HCT116 (cell line): ENCODE data around the gene RAD9A. TPM values are rescaled to one million over a fixed set of nuclear protein-coding genes. Genes with fewer than 3 reads are reported as not detected.
A peak's percentile ranks its signal among the peaks of the same experiment; 100 is the strongest.

Source experiments
- ATAC-seq: fragments of 200-7000 bp; cut with Tn5 transposase; 2 replicates; pipeline ENCODE4 v1.9.1; 2020; ENCODE audit warnings: mild to moderate bottlenecking, moderate library complexity
- BruUV-seq: library from RNA; stranded (reverse); fragments of 400-500 nt; replicated peaks from 2 replicates; lab custom pipeline; 2021; lab: Mats Ljungman, UMichigan
- CTCF ChIA-PET: fragments of 300-600 bp; sonication (Branson Sonifier 250); formaldehyde crosslinking; loops from one replicate; lab custom pipeline; 2021; ENCODE audit warnings: antibody characterized with exemption; lab: Charles Lee
- POLR2A ChIA-PET: fragments of 300-600, 350-600 bp; sonication (Branson Sonifier 250); formaldehyde crosslinking; loops from one replicate; lab custom pipeline; 2021; ENCODE audit warnings: antibody characterized with exemption; lab: Charles Lee
- RAD21 ChIA-PET, 2 experiments: fragments of 300-600 bp; sonication (Branson Sonifier 250); formaldehyde crosslinking; loops; one replicate each; lab custom pipeline; 2023; ENCODE audit warnings: low total read pairs in 2 of 2; ENCODE audit not compliant: uncharacterized antibody in 2 of 2, unreplicated experiment in 2 of 2, low non-redundant PET in 1 of 2; lab: Charles Lee
- DNase-seq: peaks from one replicate; pipeline ENCODE4 v3.0.0-alpha.2; 2010; ENCODE audit warnings: low read depth, low spot score
- H2AFZ ChIP-seq: fragments of 200-600 bp; shearing (Covaris generic), sonication (generic); 2 replicates; pipeline ENCODE4 v1.6.1; 2017; ENCODE audit warnings: low read depth, mixed run types, mixed read lengths, antibody characterized with exemption, low read length; ENCODE audit not compliant: poor library complexity, severe bottlenecking
- H3K27ac ChIP-seq: 2 replicates; pipeline ENCODE4 v1.5.1; 2012; ENCODE audit warnings: low read depth, low read length
- H3K27me3 ChIP-seq: fragments of 200-600 bp; sonication (generic); 2 replicates; pipeline ENCODE4 v1.6.1; 2016; ENCODE audit warnings: mixed run types, low read length, mixed read lengths; ENCODE audit not compliant: insufficient read depth
- H3K36me3 ChIP-seq, 2 experiments: fragments of 200-500 bp in 1 of 2; fragments of 200-600 bp in 1 of 2; sonication (Bioruptor generic) in 1 of 2; sonication (generic) in 1 of 2; 2 replicates each; pipeline versions ENCODE4 v1.5.1 to v1.6.1; 2014 to 2016; ENCODE audit warnings: low read length in 2 of 2, inconsistent platforms in 1 of 2, mixed read lengths in 1 of 2, mixed run types in 1 of 2; ENCODE audit not compliant: insufficient read depth in 2 of 2, control insufficient read depth in 1 of 2
- H3K4me1 ChIP-seq, 2 experiments: fragments of 200-600 bp in 1 of 2; sonication (generic) in 1 of 2; 2 replicates each; pipeline versions ENCODE4 v1.5.1 to v1.6.1; 2012 to 2017; ENCODE audit warnings: low read length in 2 of 2, inconsistent platforms in 1 of 2, mild to moderate bottlenecking in 1 of 2, mixed read lengths in 1 of 2, mixed run types in 1 of 2, moderate library complexity in 1 of 2; ENCODE audit not compliant: insufficient read depth in 2 of 2, control insufficient read depth in 1 of 2
- H3K4me2 ChIP-seq: fragments of 200-600 bp; sonication (generic); 2 replicates; pipeline ENCODE4 v1.6.1; 2017; ENCODE audit warnings: mixed run types, low read length, mixed read lengths
- H3K4me3 ChIP-seq, 2 experiments: fragments of 200-600 bp in 1 of 2; sonication (generic) in 1 of 2; replicated peaks in 1 of 2; 2 replicates each; pipeline ENCODE4 v1.5.1; 2011 to 2016; ENCODE audit warnings: low read length in 2 of 2, control low read depth in 1 of 2, low read depth in 1 of 2, mild to moderate bottlenecking in 1 of 2, mixed read lengths in 1 of 2, mixed run types in 1 of 2
- H3K79me2 ChIP-seq: fragments of 200-600 bp; sonication (generic); 2 replicates; pipeline ENCODE4 v1.6.1; 2017; ENCODE audit warnings: mild to moderate bottlenecking, mixed run types, low read length, moderate library complexity, mixed read lengths; ENCODE audit not compliant: insufficient read depth
- H3K9ac ChIP-seq: fragments of 200-600 bp; sonication (generic); 2 replicates; pipeline ENCODE4 v1.6.1; 2016; ENCODE audit warnings: low read length, mixed read lengths
- H3K9me2 ChIP-seq: fragments of 200-600 bp; sonication (generic), shearing (Covaris generic); 2 replicates; pipeline ENCODE4 v1.6.1; 2017; ENCODE audit warnings: mixed run types, mild to moderate bottlenecking, moderate library complexity; ENCODE audit not compliant: insufficient read depth
- H3K9me3 ChIP-seq, 2 experiments: fragments of 200-500 bp in 1 of 2; fragments of 200-600 bp in 1 of 2; sonication (Bioruptor generic) in 1 of 2; sonication (generic) in 1 of 2; 2 replicates each; pipeline ENCODE4 v1.6.1; 2014 to 2017; ENCODE audit warnings: low read length in 2 of 2, mixed read lengths in 2 of 2, inconsistent platforms in 1 of 2, low read depth in 1 of 2, mild to moderate bottlenecking in 1 of 2, mixed run types in 1 of 2, moderate library complexity in 1 of 2; ENCODE audit not compliant: control insufficient read depth in 1 of 2, insufficient read depth in 1 of 2
- H4K20me1 ChIP-seq: fragments of 200-600 bp; sonication (generic), shearing (Covaris generic); 2 replicates; pipeline ENCODE4 v1.6.1; 2017; ENCODE audit warnings: mixed run types, mild to moderate bottlenecking, moderate library complexity; ENCODE audit not compliant: insufficient read depth
- CBX3 ChIP-seq: IDR thresholded peaks from 2 replicates; pipeline ENCODE4 v1.6.1; 2012; ENCODE audit warnings: low read depth
- CEBPB ChIP-seq: IDR thresholded peaks from 2 replicates; pipeline ENCODE4 v1.6.1; 2012; ENCODE audit warnings: low read depth
- EGR1 ChIP-seq: IDR thresholded peaks from 2 replicates; pipeline ENCODE4 v1.6.1; 2012; ENCODE audit warnings: low read depth
- EZH2 ChIP-seq: fragments of 200-600 bp; sonication (generic); IDR thresholded peaks from 2 replicates; pipeline ENCODE4 v1.6.1; 2017; ENCODE audit warnings: antibody characterized with exemption, mixed run types
- EZH2phosphoT487 ChIP-seq: fragments of 200-600 bp; IDR thresholded peaks from 2 replicates; pipeline ENCODE4 v1.6.1; 2018; ENCODE audit warnings: antibody characterized with exemption, borderline replicate concordance
- JUND ChIP-seq: IDR thresholded peaks from 2 replicates; pipeline ENCODE4 v1.6.1; 2012
- POLR2A ChIP-seq: IDR thresholded peaks from 2 replicates; pipeline ENCODE4 v1.7.0; 2011; ENCODE audit warnings: borderline replicate concordance; ENCODE audit not compliant: insufficient read depth, insufficient read length; ENCODE audit errors: extremely low read depth
- POLR2AphosphoS5 ChIP-seq: IDR thresholded peaks from 2 replicates; pipeline ENCODE4 v1.6.1; 2011; ENCODE audit warnings: mild to moderate bottlenecking, low read depth, low read length, moderate library complexity
- SP1 ChIP-seq: IDR thresholded peaks from 2 replicates; pipeline ENCODE4 v1.6.1; 2012; ENCODE audit warnings: low read depth
- TCF7L2 ChIP-seq: IDR thresholded peaks from 2 replicates; pipeline ENCODE4 v1.7.0; 2011; ENCODE audit warnings: borderline replicate concordance, inconsistent platforms; ENCODE audit not compliant: insufficient read depth, insufficient read length; ENCODE audit errors: extremely low read depth
- YY1 ChIP-seq: IDR thresholded peaks from 2 replicates; pipeline ENCODE4 v1.6.1; 2011; ENCODE audit warnings: low read length, low read depth, moderate library complexity, mild to moderate bottlenecking; ENCODE audit not compliant: insufficient replicate concordance; ENCODE audit errors: extremely low read depth
- ZFX ChIP-seq: fragments of 450-650 bp; IDR thresholded peaks from 2 replicates; pipeline ENCODE4 v1.6.1; 2017
- intact Hi-C: fragments of 100-400 bp; cut with micrococcal nuclease; formaldehyde crosslinking; loops from 2 replicates; pipeline ENCODE4 v1.10.0; 2022
- total RNA-seq: library from RNA; stranded (reverse); gene quantifications from one replicate; pipeline ENCODE4 v1.2.1, GENCODE V29; 2021; ENCODE audit not compliant: unreplicated experiment
- TF ChIP-seq, protein P1 (sequence below): IDR thresholded peaks from 2 replicates; pipeline ENCODE4 v1.6.1; 2011; ENCODE audit warnings: mild to moderate bottlenecking, low read length, moderate library complexity; ENCODE audit not compliant: insufficient replicate concordance; ENCODE audit errors: extremely low read depth
- TF ChIP-seq, protein P2 (sequence below): IDR thresholded peaks from 2 replicates; pipeline ENCODE4 v1.6.1; 2012; ENCODE audit warnings: low read depth

Gene RAD9A
- total RNA-seq, 1 experiment from 2014 or later, result 49.8 TPM

DNA sequence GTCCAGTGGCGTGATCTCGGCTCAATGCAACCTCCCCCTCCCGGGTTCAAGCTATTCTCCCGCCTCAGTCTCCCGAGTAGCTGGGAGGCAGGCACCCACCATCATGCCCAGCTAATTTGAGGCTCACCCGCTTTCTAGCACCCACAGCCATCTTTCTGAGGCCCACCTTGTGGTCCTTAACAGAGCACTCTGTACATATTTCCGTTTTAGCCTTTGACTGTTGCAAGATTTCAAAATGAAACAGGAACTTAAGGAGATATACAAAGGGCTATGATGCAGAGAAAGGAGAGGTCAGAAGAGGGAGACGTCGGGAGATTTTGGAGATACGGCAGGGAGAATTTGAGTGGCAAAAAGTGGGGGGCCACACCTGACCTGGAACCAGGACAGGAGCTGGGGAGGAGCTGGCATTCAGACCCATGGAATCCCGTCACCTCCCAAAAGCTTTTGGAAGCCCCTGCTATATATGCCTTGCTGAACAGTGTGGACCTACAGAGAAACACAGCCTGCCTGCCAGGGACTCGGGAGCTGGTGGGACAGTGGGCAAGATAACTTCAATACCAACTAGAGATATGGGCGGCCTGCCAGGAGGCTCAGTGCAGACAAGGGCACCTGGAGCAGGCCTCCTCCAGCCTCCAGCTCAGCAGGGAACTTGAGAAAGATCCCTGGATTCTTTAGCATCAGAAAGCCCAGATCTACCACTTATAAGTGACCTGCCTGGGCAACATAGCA, 10.4 kb upstream of the RAD9A start:
- POLR2A ChIA-PET, result interaction anchor here (0.6 to 15.1 kb wide), 6 partner anchors 10 to 99 kb away, joined by 3 to 210 read pairs (median 4); partner anchors contain the start of genes POLD4 and RAD9A
- H3K9me3 ChIP-seq, result no peaks in the 10 kb centered on the region
- no peaks in the 10 kb centered on the region for H3K27me3 ChIP-seq
- peaks cover 65 to 75% of the 10 kb centered on the region in 2 experiments for H3K4me1 ChIP-seq
- H3K27ac ChIP-seq, result peak overlapping the region; percentile 8; the same call in 1 of the 2 replicates
- H3K4me2 ChIP-seq, result peak overlapping the region; percentile 43
- TF ChIP-seq EGR1 (no peak), POLR2A (no peak), EZH2 (no peak), ZFX (no peak), YY1 (no peak), CBX3 (no peak), CEBPB (no peak), TCF7L2 (no peak), EZH2phosphoT487 (no peak), SP1 (no peak), POLR2AphosphoS5 (no peak), JUND (no peak)
- TF ChIP-seq, protein P1, sequence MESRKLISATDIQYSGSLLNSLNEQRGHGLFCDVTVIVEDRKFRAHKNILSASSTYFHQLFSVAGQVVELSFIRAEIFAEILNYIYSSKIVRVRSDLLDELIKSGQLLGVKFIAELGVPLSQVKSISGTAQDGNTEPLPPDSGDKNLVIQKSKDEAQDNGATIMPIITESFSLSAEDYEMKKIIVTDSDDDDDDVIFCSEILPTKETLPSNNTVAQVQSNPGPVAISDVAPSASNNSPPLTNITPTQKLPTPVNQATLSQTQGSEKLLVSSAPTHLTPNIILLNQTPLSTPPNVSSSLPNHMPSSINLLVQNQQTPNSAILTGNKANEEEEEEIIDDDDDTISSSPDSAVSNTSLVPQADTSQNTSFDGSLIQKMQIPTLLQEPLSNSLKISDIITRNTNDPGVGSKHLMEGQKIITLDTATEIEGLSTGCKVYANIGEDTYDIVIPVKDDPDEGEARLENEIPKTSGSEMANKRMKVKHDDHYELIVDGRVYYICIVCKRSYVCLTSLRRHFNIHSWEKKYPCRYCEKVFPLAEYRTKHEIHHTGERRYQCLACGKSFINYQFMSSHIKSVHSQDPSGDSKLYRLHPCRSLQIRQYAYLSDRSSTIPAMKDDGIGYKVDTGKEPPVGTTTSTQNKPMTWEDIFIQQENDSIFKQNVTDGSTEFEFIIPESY, result no peak
- TF ChIP-seq, protein P2, sequence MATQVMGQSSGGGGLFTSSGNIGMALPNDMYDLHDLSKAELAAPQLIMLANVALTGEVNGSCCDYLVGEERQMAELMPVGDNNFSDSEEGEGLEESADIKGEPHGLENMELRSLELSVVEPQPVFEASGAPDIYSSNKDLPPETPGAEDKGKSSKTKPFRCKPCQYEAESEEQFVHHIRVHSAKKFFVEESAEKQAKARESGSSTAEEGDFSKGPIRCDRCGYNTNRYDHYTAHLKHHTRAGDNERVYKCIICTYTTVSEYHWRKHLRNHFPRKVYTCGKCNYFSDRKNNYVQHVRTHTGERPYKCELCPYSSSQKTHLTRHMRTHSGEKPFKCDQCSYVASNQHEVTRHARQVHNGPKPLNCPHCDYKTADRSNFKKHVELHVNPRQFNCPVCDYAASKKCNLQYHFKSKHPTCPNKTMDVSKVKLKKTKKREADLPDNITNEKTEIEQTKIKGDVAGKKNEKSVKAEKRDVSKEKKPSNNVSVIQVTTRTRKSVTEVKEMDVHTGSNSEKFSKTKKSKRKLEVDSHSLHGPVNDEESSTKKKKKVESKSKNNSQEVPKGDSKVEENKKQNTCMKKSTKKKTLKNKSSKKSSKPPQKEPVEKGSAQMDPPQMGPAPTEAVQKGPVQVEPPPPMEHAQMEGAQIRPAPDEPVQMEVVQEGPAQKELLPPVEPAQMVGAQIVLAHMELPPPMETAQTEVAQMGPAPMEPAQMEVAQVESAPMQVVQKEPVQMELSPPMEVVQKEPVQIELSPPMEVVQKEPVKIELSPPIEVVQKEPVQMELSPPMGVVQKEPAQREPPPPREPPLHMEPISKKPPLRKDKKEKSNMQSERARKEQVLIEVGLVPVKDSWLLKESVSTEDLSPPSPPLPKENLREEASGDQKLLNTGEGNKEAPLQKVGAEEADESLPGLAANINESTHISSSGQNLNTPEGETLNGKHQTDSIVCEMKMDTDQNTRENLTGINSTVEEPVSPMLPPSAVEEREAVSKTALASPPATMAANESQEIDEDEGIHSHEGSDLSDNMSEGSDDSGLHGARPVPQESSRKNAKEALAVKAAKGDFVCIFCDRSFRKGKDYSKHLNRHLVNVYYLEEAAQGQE, result no peak
- intact Hi-C loops, result no loop called here
- H3K9me2 ChIP-seq, result no peaks in the 10 kb centered on the region
- CTCF ChIA-PET, result interaction anchor here (0.7 to 15.5 kb wide), 19 partner anchors 8 to 686 kb away, joined by 3 to 456 read pairs (median 5); partner anchors contain the start of genes CLCF1, GRK2, POLD4 and PPP1CA
- no TSS peak for BruUV-seq
- RAD21 ChIA-PET, result interaction anchor here (0.5 to 5.0 kb wide), 13 partner anchors 7 to 120 kb away, joined by 3 to 76 read pairs (median 8); partner anchors contain the start of gene POLD4 (in 1 of the 2)
- ATAC-seq, result no peak
- H3K4me3 ChIP-seq, result no peak overlapping the region
- no peak for DNase-seq
- H3K9ac ChIP-seq, result peak overlapping the region; percentile 36
- no peaks in the 10 kb centered on the region for H3K36me3 ChIP-seq
- no peaks in the 10 kb centered on the region for H4K20me1 ChIP-seq
- no peak overlapping the region for H2AFZ ChIP-seq
- H3K79me2 ChIP-seq, result no peaks in the 10 kb centered on the region
